SHP77 treated with DMSO at 0.1 percent for 48 hours (cell line): ENCODE results near the gene GNAZ.

Experiments used
- DNase-seq: peaks from one replicate; lab custom pipeline; 2025; lab: John Stamatoyannopoulos, UW

The GNAZ gene

GRCh38 chr22:23064381-23065068 is 5.8 kb upstream of the GNAZ start:
- no peak for DNase-seq

- DNase-seq = no peak
Observed at GRCh38 chr22:23065069-23065451, 5.3 kb upstream of the GNAZ start.

GRCh38 chr22:23065495-23066122 is 4.7 kb upstream of the GNAZ start:
- DNase-seq = no peak

GRCh38 chr22:23066200-23067022 is 3.9 kb upstream of the GNAZ start:
- DNase-seq = no peak

- DNase-seq = no peak
Observed at GRCh38 chr22:23067023-23067650, 3.2 kb upstream of the GNAZ start.

- no peak for DNase-seq
Observed at GRCh38 chr22:23067691-23068090, 2.6 kb upstream of the GNAZ start.

GRCh38 chr22:23068096-23068831 is 2.1 kb upstream of the GNAZ start:
- DNase-seq = no peak

- DNase-seq = no peak
Observed at GRCh38 chr22:23068832-23069385, 1.4 kb upstream of the GNAZ start.

- DNase-seq = peak; percentile 76
Observed at GRCh38 chr22:23069502-23070357, 589 bp upstream of the GNAZ start.

GRCh38 chr22:23071230-23072076 is 1.1 kb downstream of the GNAZ start:
- no peak for DNase-seq

GRCh38 chr22:23072077-23072910 is 2.0 kb downstream of the GNAZ start:
- DNase-seq = no peak

- DNase-seq = no peak
Observed at GRCh38 chr22:23072911-23073491, 2.7 kb downstream of the GNAZ start.

GRCh38 chr22:23073526-23074229 is 3.4 kb downstream of the GNAZ start:
- peak; percentile 20 for DNase-seq

- DNase-seq = no peak
Observed at GRCh38 chr22:23074451-23074850, 4.1 kb downstream of the GNAZ start.

GRCh38 chr22:23075050-23075449 is 4.7 kb downstream of the GNAZ start:
- DNase-seq = no peak

- no peak for DNase-seq
Observed at GRCh38 chr22:23075525-23076216, 5.4 kb downstream of the GNAZ start.
